Measurements from ENCODE around the gene SLC25A21. TPM values are rescaled to one million over a fixed set of nuclear protein-coding genes. Genes with fewer than 3 reads are reported as not detected.

SLC25A21 gene
- total and polyA plus RNA-seq, 2 experiments from 2014 or later, result 10.6 to 12.1 TPM

DNA sequence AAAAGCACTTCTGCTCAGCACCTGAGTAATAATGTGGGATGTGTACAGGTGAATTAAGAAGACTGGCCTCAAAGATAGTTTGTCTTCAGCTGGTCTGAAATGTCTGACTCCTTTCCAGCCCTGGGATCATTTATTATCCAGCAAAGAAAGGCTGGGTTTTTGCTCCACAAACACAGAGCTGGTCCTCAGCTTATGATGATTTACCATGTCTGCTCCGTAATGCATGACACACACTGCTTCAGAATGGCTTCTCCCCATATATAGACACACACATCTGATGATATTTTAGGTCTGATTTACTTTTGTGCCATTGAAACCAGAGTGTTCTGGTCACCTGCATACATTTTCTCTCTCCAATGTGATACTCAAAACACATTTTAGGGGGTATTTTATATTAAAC, 225.0 kb downstream of the SLC25A21 start:
- H3K27me3 Mint-ChIP-seq (ENCODE audit: insufficient read depth, low read depth, poor library complexity), result no peaks in the 10 kb centered on the region
- no peak for DNase-seq (ENCODE audit: low spot score)
- H3K4me3 Mint-ChIP-seq, result no peak overlapping the region
- H3K27ac ChIP-seq (ENCODE audit: low read depth), result no peak overlapping the region
- H3F3A ChIP-seq (replicated peaks; ENCODE audit: low read depth), result no peaks in the 10 kb centered on the region
- no peak overlapping the region for H3K4me2 ChIP-seq
- no peaks in the 10 kb centered on the region for H3K79me2 ChIP-seq (replicated peaks; ENCODE audit: insufficient read depth)
- no peaks in the 10 kb centered on the region for H3K9me2 ChIP-seq (ENCODE audit: insufficient read depth)
- TF ChIP-seq, protein P1, sequence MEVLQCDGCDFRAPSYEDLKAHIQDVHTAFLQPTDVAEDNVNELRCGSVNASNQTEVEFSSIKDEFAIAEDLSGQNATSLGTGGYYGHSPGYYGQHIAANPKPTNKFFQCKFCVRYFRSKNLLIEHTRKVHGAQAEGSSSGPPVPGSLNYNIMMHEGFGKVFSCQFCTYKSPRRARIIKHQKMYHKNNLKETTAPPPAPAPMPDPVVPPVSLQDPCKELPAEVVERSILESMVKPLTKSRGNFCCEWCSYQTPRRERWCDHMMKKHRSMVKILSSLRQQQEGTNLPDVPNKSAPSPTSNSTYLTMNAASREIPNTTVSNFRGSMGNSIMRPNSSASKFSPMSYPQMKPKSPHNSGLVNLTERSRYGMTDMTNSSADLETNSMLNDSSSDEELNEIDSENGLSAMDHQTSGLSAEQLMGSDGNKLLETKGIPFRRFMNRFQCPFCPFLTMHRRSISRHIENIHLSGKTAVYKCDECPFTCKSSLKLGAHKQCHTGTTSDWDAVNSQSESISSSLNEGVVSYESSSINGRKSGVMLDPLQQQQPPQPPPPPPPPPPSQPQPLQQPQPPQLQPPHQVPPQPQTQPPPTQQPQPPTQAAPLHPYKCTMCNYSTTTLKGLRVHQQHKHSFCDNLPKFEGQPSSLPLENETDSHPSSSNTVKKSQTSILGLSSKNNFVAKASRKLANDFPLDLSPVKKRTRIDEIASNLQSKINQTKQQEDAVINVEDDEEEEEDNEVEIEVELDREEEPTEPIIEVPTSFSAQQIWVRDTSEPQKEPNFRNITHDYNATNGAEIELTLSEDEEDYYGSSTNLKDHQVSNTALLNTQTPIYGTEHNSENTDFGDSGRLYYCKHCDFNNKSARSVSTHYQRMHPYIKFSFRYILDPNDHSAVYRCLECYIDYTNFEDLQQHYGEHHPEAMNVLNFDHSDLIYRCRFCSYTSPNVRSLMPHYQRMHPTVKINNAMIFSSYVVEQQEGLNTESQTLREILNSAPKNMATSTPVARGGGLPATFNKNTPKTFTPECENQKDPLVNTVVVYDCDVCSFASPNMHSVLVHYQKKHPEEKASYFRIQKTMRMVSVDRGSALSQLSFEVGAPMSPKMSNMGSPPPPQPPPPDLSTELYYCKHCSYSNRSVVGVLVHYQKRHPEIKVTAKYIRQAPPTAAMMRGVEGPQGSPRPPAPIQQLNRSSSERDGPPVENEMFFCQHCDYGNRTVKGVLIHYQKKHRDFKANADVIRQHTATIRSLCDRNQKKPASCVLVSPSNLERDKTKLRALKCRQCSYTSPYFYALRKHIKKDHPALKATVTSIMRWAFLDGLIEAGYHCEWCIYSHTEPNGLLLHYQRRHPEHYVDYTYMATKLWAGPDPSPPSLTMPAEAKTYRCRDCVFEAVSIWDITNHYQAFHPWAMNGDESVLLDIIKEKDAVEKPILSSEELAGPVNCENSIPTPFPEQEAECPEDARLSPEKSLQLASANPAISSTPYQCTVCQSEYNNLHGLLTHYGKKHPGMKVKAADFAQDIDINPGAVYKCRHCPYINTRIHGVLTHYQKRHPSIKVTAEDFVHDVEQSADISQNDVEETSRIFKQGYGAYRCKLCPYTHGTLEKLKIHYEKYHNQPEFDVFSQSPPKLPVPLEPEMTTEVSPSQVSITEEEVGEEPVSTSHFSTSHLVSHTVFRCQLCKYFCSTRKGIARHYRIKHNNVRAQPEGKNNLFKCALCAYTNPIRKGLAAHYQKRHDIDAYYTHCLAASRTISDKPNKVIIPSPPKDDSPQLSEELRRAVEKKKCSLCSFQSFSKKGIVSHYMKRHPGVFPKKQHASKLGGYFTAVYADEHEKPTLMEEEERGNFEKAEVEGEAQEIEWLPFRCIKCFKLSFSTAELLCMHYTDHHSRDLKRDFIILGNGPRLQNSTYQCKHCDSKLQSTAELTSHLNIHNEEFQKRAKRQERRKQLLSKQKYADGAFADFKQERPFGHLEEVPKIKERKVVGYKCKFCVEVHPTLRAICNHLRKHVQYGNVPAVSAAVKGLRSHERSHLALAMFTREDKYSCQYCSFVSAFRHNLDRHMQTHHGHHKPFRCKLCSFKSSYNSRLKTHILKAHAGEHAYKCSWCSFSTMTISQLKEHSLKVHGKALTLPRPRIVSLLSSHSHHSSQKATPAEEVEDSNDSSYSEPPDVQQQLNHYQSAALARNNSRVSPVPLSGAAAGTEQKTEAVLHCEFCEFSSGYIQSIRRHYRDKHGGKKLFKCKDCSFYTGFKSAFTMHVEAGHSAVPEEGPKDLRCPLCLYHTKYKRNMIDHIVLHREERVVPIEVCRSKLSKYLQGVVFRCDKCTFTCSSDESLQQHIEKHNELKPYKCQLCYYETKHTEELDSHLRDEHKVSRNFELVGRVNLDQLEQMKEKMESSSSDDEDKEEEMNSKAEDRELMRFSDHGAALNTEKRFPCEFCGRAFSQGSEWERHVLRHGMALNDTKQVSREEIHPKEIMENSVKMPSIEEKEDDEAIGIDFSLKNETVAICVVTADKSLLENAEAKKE (CRISPR knock-in tag; IDR thresholded peaks at IDR 0.05), result no peak
- no peak for TF ChIP-seq POLR2AphosphoS5 (IDR thresholded peaks at IDR 0.05; ENCODE audit: low read depth)
- TF ChIP-seq STAT1 (IDR thresholded peaks at IDR 0.05; ENCODE audit: unreplicated experiment), result no peak
- TF ChIP-seq, protein P2, sequence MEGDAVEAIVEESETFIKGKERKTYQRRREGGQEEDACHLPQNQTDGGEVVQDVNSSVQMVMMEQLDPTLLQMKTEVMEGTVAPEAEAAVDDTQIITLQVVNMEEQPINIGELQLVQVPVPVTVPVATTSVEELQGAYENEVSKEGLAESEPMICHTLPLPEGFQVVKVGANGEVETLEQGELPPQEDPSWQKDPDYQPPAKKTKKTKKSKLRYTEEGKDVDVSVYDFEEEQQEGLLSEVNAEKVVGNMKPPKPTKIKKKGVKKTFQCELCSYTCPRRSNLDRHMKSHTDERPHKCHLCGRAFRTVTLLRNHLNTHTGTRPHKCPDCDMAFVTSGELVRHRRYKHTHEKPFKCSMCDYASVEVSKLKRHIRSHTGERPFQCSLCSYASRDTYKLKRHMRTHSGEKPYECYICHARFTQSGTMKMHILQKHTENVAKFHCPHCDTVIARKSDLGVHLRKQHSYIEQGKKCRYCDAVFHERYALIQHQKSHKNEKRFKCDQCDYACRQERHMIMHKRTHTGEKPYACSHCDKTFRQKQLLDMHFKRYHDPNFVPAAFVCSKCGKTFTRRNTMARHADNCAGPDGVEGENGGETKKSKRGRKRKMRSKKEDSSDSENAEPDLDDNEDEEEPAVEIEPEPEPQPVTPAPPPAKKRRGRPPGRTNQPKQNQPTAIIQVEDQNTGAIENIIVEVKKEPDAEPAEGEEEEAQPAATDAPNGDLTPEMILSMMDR (conservative IDR thresholded peaks at IDR 0.05; ENCODE audit: low read depth in 2 of 2), result no peak
- no peak for TF ChIP-seq EZH2 (IDR thresholded peaks at IDR 0.05; ENCODE audit: low read depth, unreplicated experiment)
- TF ChIP-seq, protein P3, sequence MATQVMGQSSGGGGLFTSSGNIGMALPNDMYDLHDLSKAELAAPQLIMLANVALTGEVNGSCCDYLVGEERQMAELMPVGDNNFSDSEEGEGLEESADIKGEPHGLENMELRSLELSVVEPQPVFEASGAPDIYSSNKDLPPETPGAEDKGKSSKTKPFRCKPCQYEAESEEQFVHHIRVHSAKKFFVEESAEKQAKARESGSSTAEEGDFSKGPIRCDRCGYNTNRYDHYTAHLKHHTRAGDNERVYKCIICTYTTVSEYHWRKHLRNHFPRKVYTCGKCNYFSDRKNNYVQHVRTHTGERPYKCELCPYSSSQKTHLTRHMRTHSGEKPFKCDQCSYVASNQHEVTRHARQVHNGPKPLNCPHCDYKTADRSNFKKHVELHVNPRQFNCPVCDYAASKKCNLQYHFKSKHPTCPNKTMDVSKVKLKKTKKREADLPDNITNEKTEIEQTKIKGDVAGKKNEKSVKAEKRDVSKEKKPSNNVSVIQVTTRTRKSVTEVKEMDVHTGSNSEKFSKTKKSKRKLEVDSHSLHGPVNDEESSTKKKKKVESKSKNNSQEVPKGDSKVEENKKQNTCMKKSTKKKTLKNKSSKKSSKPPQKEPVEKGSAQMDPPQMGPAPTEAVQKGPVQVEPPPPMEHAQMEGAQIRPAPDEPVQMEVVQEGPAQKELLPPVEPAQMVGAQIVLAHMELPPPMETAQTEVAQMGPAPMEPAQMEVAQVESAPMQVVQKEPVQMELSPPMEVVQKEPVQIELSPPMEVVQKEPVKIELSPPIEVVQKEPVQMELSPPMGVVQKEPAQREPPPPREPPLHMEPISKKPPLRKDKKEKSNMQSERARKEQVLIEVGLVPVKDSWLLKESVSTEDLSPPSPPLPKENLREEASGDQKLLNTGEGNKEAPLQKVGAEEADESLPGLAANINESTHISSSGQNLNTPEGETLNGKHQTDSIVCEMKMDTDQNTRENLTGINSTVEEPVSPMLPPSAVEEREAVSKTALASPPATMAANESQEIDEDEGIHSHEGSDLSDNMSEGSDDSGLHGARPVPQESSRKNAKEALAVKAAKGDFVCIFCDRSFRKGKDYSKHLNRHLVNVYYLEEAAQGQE (IDR thresholded peaks at IDR 0.05; ENCODE audit: unreplicated experiment), result no peak
- TF ChIP-seq CREB1 (CRISPR knock-in tag; IDR thresholded peaks at IDR 0.05; ENCODE audit: low read depth), result no peak
- no peak for TF ChIP-seq JUNB (IDR thresholded peaks at IDR 0.05; ENCODE audit: unreplicated experiment)
- no peak for TF ChIP-seq NANOG (IDR thresholded peaks at IDR 0.05; ENCODE audit: borderline replicate concordance)
- no peak for TF ChIP-seq ETS1 (IDR thresholded peaks at IDR 0.05)
- no peak for TF ChIP-seq ZNF331 (CRISPR knock-in tag; IDR thresholded peaks at IDR 0.05; ENCODE audit: low read depth)
- TF ChIP-seq EZH2phosphoT487 (IDR thresholded peaks at IDR 0.05; ENCODE audit: unreplicated experiment), result no peak
- no peak overlapping the region for H3K4me3 ChIP-seq
- H3K4me1 Mint-ChIP-seq, result peaks cover 12% of the 10 kb centered on the region; the same call in 2 of the 3 replicates
- no peaks in the 10 kb centered on the region for H3K27me3 ChIP-seq (ENCODE audit: insufficient read depth)
- no peaks in the 10 kb centered on the region for H4K20me1 ChIP-seq (replicated peaks; ENCODE audit: insufficient read depth)
- no peak overlapping the region for H2AFZ ChIP-seq
- no peaks in the 10 kb centered on the region for H3K36me3 Mint-ChIP-seq (ENCODE audit: low read depth)
- no peak overlapping the region for H3K27ac Mint-ChIP-seq
- H3K9me3 Mint-ChIP-seq, result no peaks in the 10 kb centered on the region
- H3K36me3 ChIP-seq (ENCODE audit: insufficient read depth), result no peaks in the 10 kb centered on the region
- H3K4me1 ChIP-seq (ENCODE audit: insufficient read depth), result peaks cover 14% of the 10 kb centered on the region
- no peak for ATAC-seq

Data from GM23338 (cell line).